Pancreas (tissue), 10 donors: ENCODE measurements around the gene ARL15. TPM values are rescaled to one million over a fixed set of nuclear protein-coding genes. Genes with fewer than 3 reads are reported as not detected.
"Not testable (repeated sequence)": the region's sequence is repeated elsewhere in the genome, so short reads cannot be mapped to it uniquely, and the experiment has no call there.

Experiments used
- ATAC-seq, 4 donors: fragments of 200-7000 bp; cut with Tn5 transposase; one replicate each; pipeline versions ENCODE4 v1.8.0 to v1.9.1; 2020; ENCODE audit warnings: mild to moderate bottlenecking in 4 of 4, moderate library complexity in 4 of 4
- DNase-seq, 6 donors: peaks; one replicate each; pipeline ENCODE4 v3.0.0-alpha.2; 2020
- FAIRE-seq: peaks from 2 replicates; lab custom pipeline; 2012; peaks lifted over from hg19 to GRCh38; lab: Jason Lieb, UNC
- H3K27ac ChIP-seq, 4 donors: fragments of 200-600 bp; sonication (generic); 1 replicate in 3 of 4; 2 replicates in 1 of 4; pipeline versions ENCODE4 v1.5.0 to v1.8.0; 2020
- H3K27me3 ChIP-seq, 4 donors: fragments of 200-600 bp; one replicate each; pipeline ENCODE4 v1.8.0; 2021
- H3K36me3 ChIP-seq, 3 donors: fragments of 200-600 bp; sonication (generic) in 1 of 3; one replicate each; pipeline versions ENCODE4 v1.5.0 to v1.8.0; 2020 to 2021
- H3K4me1 ChIP-seq, 3 donors: fragments of 200-600 bp; one replicate each; pipeline ENCODE4 v1.8.0; 2021
- H3K4me3 ChIP-seq, 4 donors: fragments of 200-600 bp; sonication (generic) in 2 of 4; one replicate each; pipeline versions ENCODE4 v1.5.0 to v1.8.0; 2020 to 2021
- H3K9me3 ChIP-seq, 4 donors: fragments of 200-600 bp; one replicate each; pipeline ENCODE4 v1.8.0; 2021
- WGBS, 2 donors: extraction: QIAGEN DNeasy Blood & Tissue Kit; methylation state at CpG; one replicate each; pipeline ENCODE4 v1.1.7; 2013; 5-methylcytosine and 5-hydroxymethylcytosine counted together
- intact Hi-C, 3 donors: fragments of 100-400 bp; cut with DNase I; formaldehyde crosslinking; loops; one replicate each; pipeline versions ENCODE4 v1.11.1 to v1.14.2; 2022
- polyA plus RNA-seq, 2 donors: library from polyadenylated mRNA; stranded (reverse); fragments of 200-250 nt; gene quantifications; one replicate each; pipeline ENCODE4 v1.2.3, GENCODE V29; 2013
- total RNA-seq, 6 donors: library from RNA; stranded (reverse); fragmentation: NEBNext Ultra II Directional in 4 of 6; extraction: Animal tissue kit (Norgen Biotek cat#: 25700) in 4 of 6; gene quantifications; one replicate each; pipeline versions ENCODE4 v1.2.1 to v1.2.4, GENCODE V29; 2021 to 2023
- TF ChIP-seq, protein P1 (sequence below), 4 donors: fragments of 200-600 bp; sonication (generic) in 3 of 4; IDR thresholded peaks; one replicate each; pipeline versions ENCODE4 v1.5.0 to v1.8.0; 2021; ENCODE audit warnings: antibody characterized with exemption in 4 of 4
- donor health status: healthy with polysubstance abuse.
- donor health status: DM: no; HTN: no; CAD: no; lungs with moderate emphysema.
- donor health status: DM: no; HTN: no; CAD: no.
- donor health status: control.
- donor health status: control.
- donor health status: Bipolar disorder and iron deficiency.
- donor health status: DM: yes; HTN: yes; CAD: no.
- donor health status: DM: no; HTN: no; CAD: no.
- donor health status: DM: no; HTN: no; CAD: no.
- donor health status: DM: yes; HTN: yes; CAD: no.

The ARL15 gene
- total and polyA plus RNA-seq, 8 donors, result 3.9 to 14.0 (median 6.7) TPM

DNA sequence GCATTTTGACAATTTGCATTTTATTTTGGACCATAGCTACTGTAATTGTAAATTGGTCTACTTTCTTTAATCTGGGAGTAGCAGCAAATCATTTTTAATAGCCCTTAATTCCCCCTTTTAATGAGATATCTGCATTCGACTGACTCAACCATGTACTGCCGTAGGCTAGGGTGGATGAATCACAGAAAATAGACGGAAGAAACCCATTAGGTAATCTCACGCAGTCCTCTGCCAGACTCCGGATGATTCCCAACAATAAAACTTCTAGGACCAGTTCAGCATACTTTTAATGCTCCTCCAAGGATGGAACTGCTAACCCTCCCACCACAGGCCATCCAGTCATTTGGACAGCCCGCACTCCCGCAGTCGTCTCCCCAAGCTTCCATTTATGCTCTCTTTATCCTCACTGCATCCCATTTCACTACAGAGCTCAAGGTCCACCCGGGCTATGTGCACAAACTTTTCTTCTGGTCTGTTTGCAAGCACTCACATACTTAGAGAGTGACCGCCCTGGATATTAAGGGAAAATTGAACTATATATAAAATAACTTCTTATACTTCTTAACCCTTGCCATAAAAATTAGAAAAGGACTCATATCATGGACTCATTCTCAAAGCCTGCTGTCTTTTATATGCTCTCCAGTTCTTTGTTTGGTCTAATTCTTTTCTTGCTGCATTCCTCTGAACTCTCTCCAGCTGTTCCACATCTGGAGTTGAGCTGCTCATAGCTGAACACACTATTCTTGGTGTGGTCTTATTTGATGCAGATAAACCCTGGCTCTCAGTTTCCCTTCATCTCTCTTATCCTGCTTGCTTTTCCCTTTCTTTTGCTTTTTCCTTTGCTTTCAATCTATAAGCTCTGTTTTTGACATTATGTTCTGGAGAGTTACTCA is 326.6 kb downstream of the ARL15 start:
- no peak for ATAC-seq
- no peaks in the 10 kb centered on the region for H3K4me1 ChIP-seq
- 90 to 96% methylated on average over 10 of the region's 10 CpGs for WGBS, 2 donors
- TF ChIP-seq, protein P1, sequence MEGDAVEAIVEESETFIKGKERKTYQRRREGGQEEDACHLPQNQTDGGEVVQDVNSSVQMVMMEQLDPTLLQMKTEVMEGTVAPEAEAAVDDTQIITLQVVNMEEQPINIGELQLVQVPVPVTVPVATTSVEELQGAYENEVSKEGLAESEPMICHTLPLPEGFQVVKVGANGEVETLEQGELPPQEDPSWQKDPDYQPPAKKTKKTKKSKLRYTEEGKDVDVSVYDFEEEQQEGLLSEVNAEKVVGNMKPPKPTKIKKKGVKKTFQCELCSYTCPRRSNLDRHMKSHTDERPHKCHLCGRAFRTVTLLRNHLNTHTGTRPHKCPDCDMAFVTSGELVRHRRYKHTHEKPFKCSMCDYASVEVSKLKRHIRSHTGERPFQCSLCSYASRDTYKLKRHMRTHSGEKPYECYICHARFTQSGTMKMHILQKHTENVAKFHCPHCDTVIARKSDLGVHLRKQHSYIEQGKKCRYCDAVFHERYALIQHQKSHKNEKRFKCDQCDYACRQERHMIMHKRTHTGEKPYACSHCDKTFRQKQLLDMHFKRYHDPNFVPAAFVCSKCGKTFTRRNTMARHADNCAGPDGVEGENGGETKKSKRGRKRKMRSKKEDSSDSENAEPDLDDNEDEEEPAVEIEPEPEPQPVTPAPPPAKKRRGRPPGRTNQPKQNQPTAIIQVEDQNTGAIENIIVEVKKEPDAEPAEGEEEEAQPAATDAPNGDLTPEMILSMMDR (IDR thresholded peaks at IDR 0.05), result no peak
- no peak overlapping the region for H3K4me3 ChIP-seq
- DNase-seq, result no peak
- no peaks in the 10 kb centered on the region for H3K9me3 ChIP-seq
- FAIRE-seq, result no peak
- intact Hi-C loops, result no loop called here
- no peaks in the 10 kb centered on the region for H3K27me3 ChIP-seq
- H3K36me3 ChIP-seq, result no peaks in the 10 kb centered on the region
- no peak overlapping the region for H3K27ac ChIP-seq

DNA sequence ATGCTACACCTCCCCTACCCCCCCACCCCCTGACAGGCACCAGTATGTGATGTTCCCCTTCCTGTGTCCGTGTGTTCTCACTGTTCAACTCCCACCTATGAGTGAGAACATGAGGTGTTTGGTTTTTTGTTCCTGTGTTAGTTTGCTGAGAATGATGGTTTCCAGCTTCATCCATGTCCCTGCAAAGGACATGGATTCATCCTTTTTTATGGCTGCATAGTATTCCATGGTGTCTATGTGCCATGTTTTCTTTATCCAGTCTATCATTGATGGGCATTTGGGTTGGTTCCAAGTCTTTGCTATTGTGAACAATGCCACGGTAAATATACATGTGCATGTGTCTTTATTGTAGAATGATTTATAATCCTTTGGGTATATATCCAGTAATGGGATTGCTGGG is 328.1 kb downstream of the ARL15 start:
- not testable (repeated sequence) for H3K4me3 ChIP-seq, ATAC-seq, FAIRE-seq

DNA sequence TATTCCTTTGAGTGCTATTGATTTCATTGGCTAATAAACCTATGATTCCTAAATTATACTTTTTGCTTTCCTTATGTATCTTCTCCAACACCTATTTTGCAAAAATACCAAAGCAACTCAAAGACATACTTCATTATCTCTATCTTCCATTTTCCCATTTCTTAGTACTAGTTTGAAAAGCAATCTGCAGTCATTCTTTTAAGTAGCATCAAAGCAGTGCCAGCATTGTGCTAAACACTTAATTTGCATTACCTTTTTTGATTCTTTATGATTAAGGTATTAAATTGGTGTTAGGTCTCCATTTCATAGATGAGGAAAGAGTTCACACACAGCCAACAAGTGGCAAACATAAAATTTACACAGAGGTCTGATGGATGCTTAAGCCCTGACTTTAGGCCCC is 330.3 kb downstream of the ARL15 start:
- no peaks in the 10 kb centered on the region for H3K4me1 ChIP-seq
- ATAC-seq (no peak), DNase-seq (no peak), FAIRE-seq (no peak)
- no peaks in the 10 kb centered on the region for H3K9me3 ChIP-seq
- no peaks in the 10 kb centered on the region for H3K27me3 ChIP-seq
- no peak overlapping the region for H3K27ac ChIP-seq
- TF ChIP-seq, protein P1 (IDR thresholded peaks at IDR 0.05), result no peak
- H3K4me3 ChIP-seq, result no peak overlapping the region
- intact Hi-C loops, result no loop called here
- H3K36me3 ChIP-seq, result no peaks in the 10 kb centered on the region

More for the DNA sequence above, 328.1 kb downstream of the ARL15 start:
- WGBS, 2 donors, result 95 to 98% methylated on average over 2 of the region's 2 CpGs
- intact Hi-C loops, H3K9me3 ChIP-seq, H3K4me1 ChIP-seq, H3K27me3 ChIP-seq, DNase-seq, H3K36me3 ChIP-seq, H3K27ac ChIP-seq: not testable (repeated sequence)

DNA sequence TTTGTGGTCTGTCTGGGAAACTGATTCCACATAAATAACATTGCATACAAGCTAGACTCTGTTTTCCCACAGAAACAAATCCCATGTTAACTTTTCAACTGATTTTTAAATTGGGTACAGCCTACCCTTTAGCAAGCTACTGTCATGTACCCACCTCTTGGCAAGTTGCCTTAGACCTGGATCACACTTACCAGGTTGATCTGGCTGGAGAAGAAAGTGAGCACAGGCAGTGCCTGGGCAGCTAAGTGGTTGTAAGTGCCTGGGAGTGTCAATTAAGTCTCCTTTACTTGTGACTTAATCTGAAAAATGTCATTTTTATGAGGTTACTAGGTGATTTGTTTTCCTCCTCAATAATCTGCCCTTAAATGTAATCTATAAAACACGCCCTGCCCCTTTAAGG is 336.4 kb downstream of the ARL15 start:
- Histone ChIP-seq H3K27ac (no peak overlapping the region), H3K27me3 (no peaks in the 10 kb centered on the region), H3K36me3 (no peaks in the 10 kb centered on the region), H3K4me3 (no peak overlapping the region), H3K4me1 (peaks cover 11 to 23% (median 20%) of the 10 kb centered on the region in 3 donors), H3K9me3 (no peaks in the 10 kb centered on the region)
- ATAC-seq, result peak in 3 of 4 donors; percentile 43 to 56 (median 51)
- TF ChIP-seq, protein P1 (IDR thresholded peaks at IDR 0.05), result no peak
- 56 to 61% methylated on average over 1 of the region's 1 CpG for WGBS, 2 donors
- no peak for FAIRE-seq
- peak in 1 of 6 donors; percentile 18 for DNase-seq
- intact Hi-C loops, result no loop called here

DNA sequence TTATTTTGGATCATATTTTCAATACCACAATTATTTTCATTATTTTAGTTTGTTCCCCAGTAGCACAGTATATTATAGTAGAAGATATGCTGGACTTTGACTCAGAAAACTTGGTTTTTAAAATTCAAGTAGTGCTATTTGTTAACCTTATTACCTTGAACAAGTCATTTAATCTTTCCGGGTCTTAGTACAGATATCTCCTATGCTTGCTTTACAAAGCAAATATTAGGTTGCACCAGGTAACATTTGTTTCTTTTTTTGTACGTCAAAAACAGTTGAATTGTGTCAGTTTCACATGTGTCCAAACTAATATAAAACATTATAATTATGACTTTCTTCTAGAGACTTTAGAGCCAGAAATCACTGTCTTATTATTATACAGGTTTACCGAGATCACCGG is 338.1 kb downstream of the ARL15 start:
- H3K27ac ChIP-seq, result peak overlapping the region in 1 of 4 donors; percentile 57
- FAIRE-seq, result peak; percentile 39
- no peaks in the 10 kb centered on the region for H3K27me3 ChIP-seq
- no peak overlapping the region for H3K4me3 ChIP-seq
- 37 to 43% methylated on average over 4 of the region's 4 CpGs for WGBS, 2 donors
- peaks cover 11 to 23% (median 20%) of the 10 kb centered on the region in 3 donors for H3K4me1 ChIP-seq
- TF ChIP-seq, protein P1 (IDR thresholded peaks at IDR 0.05), result no peak
- no peaks in the 10 kb centered on the region for H3K36me3 ChIP-seq
- intact Hi-C loops, result no loop called here
- ATAC-seq, result peak; percentile 75 to 86 (median 78)
- DNase-seq, result no peak
- no peaks in the 10 kb centered on the region for H3K9me3 ChIP-seq
